Panc1 (cell line): ENCODE data around the gene MT1E. TPM values are rescaled to one million over a fixed set of nuclear protein-coding genes. Genes with fewer than 3 reads are reported as not detected.

Experiments
- ATAC-seq: fragments of 200-7000 bp; cut with Tn5 transposase; 2 replicates; pipeline ENCODE4 v1.9.1; 2020; ENCODE audit warnings: mild to moderate bottlenecking, moderate library complexity
- BruUV-seq: library from RNA; stranded (reverse); fragments of 400-500 nt; replicated peaks from 2 replicates; lab custom pipeline; 2021; lab: Mats Ljungman, UMichigan
- CTCF ChIA-PET: fragments of 300-600 bp; sonication (Branson Sonifier 250); formaldehyde crosslinking; loops from one replicate; lab custom pipeline; 2022; ENCODE audit warnings: antibody characterized with exemption; lab: Charles Lee
- POLR2A ChIA-PET: fragments of 300-600 bp; sonication (Branson Sonifier 250); formaldehyde crosslinking; loops from one replicate; lab custom pipeline; 2022; ENCODE audit warnings: antibody characterized with exemption; lab: Charles Lee
- DNase-seq: peaks from one replicate; pipeline ENCODE4 v3.0.0-alpha.2; 2010; ENCODE audit warnings: low read depth, low spot score
- H3K27ac ChIP-seq: 2 replicates; pipeline ENCODE4 v1.5.1; 2011; ENCODE audit warnings: mild to moderate bottlenecking, low read length, inconsistent platforms
- H3K27me3 ChIP-seq: fragments of 200-500 bp; sonication (Bioruptor generic); 2 replicates; pipeline ENCODE4 v1.6.0; 2014; ENCODE audit warnings: low read length, inconsistent platforms; ENCODE audit not compliant: control insufficient read depth, insufficient read depth
- H3K36me3 ChIP-seq: fragments of 200-500 bp; sonication (Bioruptor generic); 2 replicates; pipeline ENCODE4 v1.5.1; 2014; ENCODE audit warnings: inconsistent platforms, mild to moderate bottlenecking, low read length, moderate library complexity; ENCODE audit not compliant: control insufficient read depth, insufficient read depth
- H3K4me1 ChIP-seq: 2 replicates; pipeline ENCODE4 v1.5.1; 2011; ENCODE audit warnings: inconsistent platforms, mild to moderate bottlenecking, low read length, moderate library complexity; ENCODE audit not compliant: control insufficient read depth, insufficient read depth
- H3K4me3 ChIP-seq, 2 experiments: 2 replicates each; pipeline ENCODE4 v1.5.1; 2011 to 2012; ENCODE audit warnings: low read depth in 2 of 2, low read length in 2 of 2, mild to moderate bottlenecking in 2 of 2, inconsistent platforms in 1 of 2, moderate library complexity in 1 of 2
- H3K9me3 ChIP-seq: fragments of 200-500 bp; sonication (Bioruptor generic); 2 replicates; pipeline ENCODE4 v1.5.1; 2014; ENCODE audit warnings: low read depth, mild to moderate bottlenecking, inconsistent platforms, low read length, moderate library complexity; ENCODE audit not compliant: control insufficient read depth, insufficient read depth
- POLR2AphosphoS5 ChIP-seq: IDR thresholded peaks from 2 replicates; pipeline ENCODE4 v1.6.1; 2012; ENCODE audit warnings: mild to moderate bottlenecking, low read depth, low read length, moderate library complexity
- REST ChIP-seq, 2 experiments: IDR thresholded peaks; 2 replicates each; pipeline ENCODE4 v1.6.1; 2011 to 2012; ENCODE audit warnings: low read depth in 2 of 2, control low read depth in 1 of 2, low read length in 1 of 2, mild to moderate bottlenecking in 1 of 2, moderate library complexity in 1 of 2; ENCODE audit not compliant: insufficient read depth in 1 of 2
- SIN3A ChIP-seq: IDR thresholded peaks from 2 replicates; pipeline ENCODE4 v1.6.1; 2012; ENCODE audit warnings: low read depth, mild to moderate bottlenecking, low read length, moderate library complexity, borderline replicate concordance; ENCODE audit not compliant: insufficient read depth
- TCF7L2 ChIP-seq: IDR thresholded peaks from 2 replicates; pipeline ENCODE4 v1.6.1; 2011; ENCODE audit warnings: mild to moderate bottlenecking, low read depth, low read length, inconsistent platforms
- in situ Hi-C: cut with HindIII; loops from 2 replicates; pipeline ENCODE4 v1.10.0; 2016; ENCODE audit warnings: low sequenced_read_pairs, low pct_unique_long_range_greater_than_20kb
- intact Hi-C: fragments of 100-400 bp; cut with micrococcal nuclease; formaldehyde crosslinking; loops from one replicate; pipeline ENCODE4 v1.10.0; 2022; ENCODE audit not compliant: unreplicated experiment
- total RNA-seq: library from RNA; stranded (reverse); gene quantifications from one replicate; pipeline ENCODE4 v1.2.1, GENCODE V29; 2021; ENCODE audit not compliant: unreplicated experiment
- TF ChIP-seq, protein P1 (sequence below): fragments of 450-650 bp; IDR thresholded peaks from 2 replicates; pipeline ENCODE4 v1.5.1; 2017; ENCODE audit warnings: mild to moderate bottlenecking

Gene MT1E
- total RNA-seq, 1 experiment from 2014 or later: 170 TPM

GRCh38 chr16:56603589-56603988 is 22.0 kb upstream of the MT1E start:
- Histone ChIP-seq H3K9me3 (no peaks in the 10 kb centered on the region), H3K27me3 (no peaks in the 10 kb centered on the region), H3K27ac (no peak overlapping the region), H3K4me3 (no peak overlapping the region), H3K4me1 (peaks cover 32% of the 10 kb centered on the region), H3K36me3 (peaks cover 2% of the 10 kb centered on the region; the same call in 1 of the 2 replicates)
- DNase-seq: no peak
- TF ChIP-seq, protein P1, sequence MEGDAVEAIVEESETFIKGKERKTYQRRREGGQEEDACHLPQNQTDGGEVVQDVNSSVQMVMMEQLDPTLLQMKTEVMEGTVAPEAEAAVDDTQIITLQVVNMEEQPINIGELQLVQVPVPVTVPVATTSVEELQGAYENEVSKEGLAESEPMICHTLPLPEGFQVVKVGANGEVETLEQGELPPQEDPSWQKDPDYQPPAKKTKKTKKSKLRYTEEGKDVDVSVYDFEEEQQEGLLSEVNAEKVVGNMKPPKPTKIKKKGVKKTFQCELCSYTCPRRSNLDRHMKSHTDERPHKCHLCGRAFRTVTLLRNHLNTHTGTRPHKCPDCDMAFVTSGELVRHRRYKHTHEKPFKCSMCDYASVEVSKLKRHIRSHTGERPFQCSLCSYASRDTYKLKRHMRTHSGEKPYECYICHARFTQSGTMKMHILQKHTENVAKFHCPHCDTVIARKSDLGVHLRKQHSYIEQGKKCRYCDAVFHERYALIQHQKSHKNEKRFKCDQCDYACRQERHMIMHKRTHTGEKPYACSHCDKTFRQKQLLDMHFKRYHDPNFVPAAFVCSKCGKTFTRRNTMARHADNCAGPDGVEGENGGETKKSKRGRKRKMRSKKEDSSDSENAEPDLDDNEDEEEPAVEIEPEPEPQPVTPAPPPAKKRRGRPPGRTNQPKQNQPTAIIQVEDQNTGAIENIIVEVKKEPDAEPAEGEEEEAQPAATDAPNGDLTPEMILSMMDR: peak; percentile 76
- no peak for TF ChIP-seq REST (IDR thresholded peaks at IDR 0.05; ENCODE audit: insufficient read depth in 1 of 2, low read depth in 2 of 2, low read length in 1 of 2)
- ChIA-PET CTCF (interaction anchor here (0.8 to 1.2 kb wide), 2 partner anchors 22 to 98 kb away, joined by 3 to 12 read pairs; partner anchors contain the start of gene MT1E), POLR2A (no interaction called here)
- ATAC-seq: peak; percentile 23; the same call in 1 of the 2 replicates
- no TSS peak for BruUV-seq
- in situ Hi-C loops: no loop called here
- intact Hi-C loops: no loop called here

DNA sequence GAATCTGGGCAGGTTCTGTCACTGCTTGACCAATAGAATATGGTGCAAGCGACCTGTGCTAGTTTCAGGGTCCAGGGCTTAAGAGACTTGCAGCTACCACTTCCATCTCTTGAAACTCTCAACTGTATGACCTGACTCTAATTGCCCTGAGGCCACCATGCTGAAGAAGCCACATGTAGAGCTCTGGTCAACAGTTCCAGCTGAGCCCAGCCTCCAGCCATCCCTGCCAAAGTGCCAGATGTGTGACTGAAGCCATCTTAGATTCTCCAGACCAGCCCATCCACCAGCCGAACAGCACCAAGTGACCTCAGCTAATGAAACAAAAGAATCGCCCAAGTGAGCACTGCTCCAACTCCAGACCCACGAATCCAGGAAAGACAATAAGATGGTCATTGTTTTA is 20.6 kb upstream of the MT1E start:
- H3K9me3 ChIP-seq: no peaks in the 10 kb centered on the region
- no peak for DNase-seq
- BruUV-seq: no TSS peak
- ChIA-PET POLR2A (interaction anchor here (1.5 kb wide), 1 partner anchor 13 kb away, joined by 3 read pairs; no protein-coding TSS in a partner anchor), CTCF (no interaction called here)
- ATAC-seq: no peak
- H3K36me3 ChIP-seq: peaks cover 3% of the 10 kb centered on the region; the same call in 1 of the 2 replicates
- H3K4me3 ChIP-seq: no peak overlapping the region
- no peaks in the 10 kb centered on the region for H3K27me3 ChIP-seq
- intact Hi-C loops (loop anchor here (5.0 kb wide), 1 partner anchor 97 kb away; no protein-coding TSS in a partner anchor), in situ Hi-C loops (no loop called here)
- H3K4me1 ChIP-seq: peaks cover 33% of the 10 kb centered on the region
- TF ChIP-seq POLR2AphosphoS5: no peak
- TF ChIP-seq SIN3A: no peak
- no peak for TF ChIP-seq REST (IDR thresholded peaks at IDR 0.05; ENCODE audit: insufficient read depth in 1 of 2, low read depth in 2 of 2, low read length in 1 of 2)
- TF ChIP-seq, protein P1: no peak
- no peak for TF ChIP-seq TCF7L2
- H3K27ac ChIP-seq: peak overlapping the region; percentile 95; the same call in 1 of the 2 replicates
